Activated CD4-positive, alpha-beta T cell treated with anti-CD3 and anti-CD28 coated beads, Interleukin-2, amount 50 U/mL, for 4 hours (primary cell): Measurements from ENCODE around the gene ALPP.
"Not testable (repeated sequence)": the region's sequence is repeated elsewhere in the genome, so short reads cannot be mapped to it uniquely, and the experiment has no call there.

Experiments
- DNase-seq, 2 experiments: peaks; one replicate each; pipeline ENCODE4 v3.0.0-alpha.2; 2020

Gene ALPP

DNA sequence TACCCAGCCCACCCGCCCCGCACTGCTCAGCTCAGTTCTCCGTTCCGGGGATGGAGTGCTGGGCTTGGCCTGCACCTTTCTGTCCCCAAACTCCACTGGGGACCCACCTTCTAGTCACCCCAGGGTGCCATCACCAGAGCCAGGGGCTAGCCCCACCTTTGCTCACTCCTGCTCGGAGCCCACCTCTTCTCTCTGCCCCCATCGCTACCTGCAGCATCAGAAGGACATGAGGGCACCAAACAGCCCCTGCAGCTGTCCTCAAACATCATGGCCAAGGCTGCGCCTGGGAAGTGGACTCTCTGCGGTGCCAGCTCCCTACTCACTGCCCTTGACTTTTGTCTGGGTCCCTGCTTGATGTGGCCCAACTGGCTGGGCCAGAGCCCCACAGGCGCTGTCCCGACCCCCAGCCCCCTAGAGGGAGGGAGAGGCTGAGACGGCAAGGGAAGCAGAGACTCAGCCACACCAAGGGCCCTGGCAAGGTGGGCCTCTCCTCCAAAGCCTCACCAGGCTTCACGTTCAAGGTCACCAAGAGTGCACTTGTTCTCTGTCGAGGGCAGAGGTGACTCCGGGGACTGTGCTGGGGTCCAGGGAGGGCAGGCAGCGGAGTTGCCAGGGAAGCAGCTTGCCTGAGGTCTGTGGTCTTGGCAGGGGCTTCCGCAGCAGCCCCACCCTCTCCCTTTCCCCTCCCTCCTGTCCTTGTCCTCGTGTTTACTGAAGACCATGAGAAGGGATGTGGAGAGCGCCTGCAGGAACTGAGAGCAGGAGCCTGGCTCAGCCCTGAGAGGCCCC is 13.6 kb upstream of the ALPP start:
- not testable (repeated sequence) for DNase-seq

DNA sequence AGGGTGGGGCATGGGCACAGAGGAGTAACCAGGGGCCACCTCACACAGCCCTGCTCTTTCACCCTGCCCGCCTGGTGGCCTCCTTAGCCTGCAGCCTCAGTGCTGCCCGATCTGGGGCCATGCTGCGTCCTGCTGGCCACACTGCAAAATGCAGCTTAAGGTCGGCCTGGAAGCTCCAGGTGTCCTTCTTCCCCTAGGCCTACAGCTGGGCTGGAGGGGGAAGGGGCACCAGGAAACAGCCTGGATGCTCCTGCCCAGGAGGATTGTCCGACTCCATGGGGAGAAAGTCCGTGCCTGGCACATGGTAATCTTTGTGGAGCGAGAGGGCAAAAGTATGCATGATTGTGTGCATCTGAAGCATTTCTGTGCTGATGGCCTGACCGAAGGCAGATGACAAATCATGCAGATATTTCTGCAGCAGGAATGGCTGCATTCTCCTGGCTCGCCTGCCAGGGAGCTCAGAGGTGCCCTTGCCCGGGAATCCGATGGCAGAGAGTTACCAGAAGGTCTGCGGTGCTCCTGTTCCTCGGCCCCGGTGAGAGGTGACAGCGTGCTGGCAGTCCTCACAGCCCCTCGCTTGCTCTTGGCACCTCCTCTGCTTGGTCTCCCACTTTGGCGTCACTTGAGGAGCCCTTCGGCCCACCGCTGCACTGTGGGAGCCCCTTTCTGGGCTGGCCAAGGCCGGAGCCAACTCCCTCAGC is 12.8 kb upstream of the ALPP start:
- DNase-seq: no peak

DNA sequence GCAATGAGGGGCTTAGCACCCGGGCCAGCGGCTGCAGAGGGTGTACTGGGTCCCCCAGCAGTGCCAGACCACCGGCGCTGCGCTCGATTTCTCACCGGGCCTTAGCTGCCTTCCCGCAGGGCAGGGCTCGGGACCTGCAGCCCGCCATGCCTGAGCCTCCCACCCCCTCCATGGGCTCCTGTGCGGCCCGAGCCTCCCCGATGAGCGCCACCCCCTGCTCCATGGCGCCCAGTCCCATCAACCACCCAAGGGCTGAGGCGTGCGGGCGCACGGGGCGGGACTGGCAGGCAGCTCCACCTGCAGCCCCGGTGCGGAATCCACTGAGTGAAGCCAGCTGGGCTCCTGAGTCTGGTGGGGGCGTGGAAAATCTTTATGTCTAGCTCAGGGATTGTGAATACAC is 12.1 kb upstream of the ALPP start:
- not testable (repeated sequence) for DNase-seq

DNA sequence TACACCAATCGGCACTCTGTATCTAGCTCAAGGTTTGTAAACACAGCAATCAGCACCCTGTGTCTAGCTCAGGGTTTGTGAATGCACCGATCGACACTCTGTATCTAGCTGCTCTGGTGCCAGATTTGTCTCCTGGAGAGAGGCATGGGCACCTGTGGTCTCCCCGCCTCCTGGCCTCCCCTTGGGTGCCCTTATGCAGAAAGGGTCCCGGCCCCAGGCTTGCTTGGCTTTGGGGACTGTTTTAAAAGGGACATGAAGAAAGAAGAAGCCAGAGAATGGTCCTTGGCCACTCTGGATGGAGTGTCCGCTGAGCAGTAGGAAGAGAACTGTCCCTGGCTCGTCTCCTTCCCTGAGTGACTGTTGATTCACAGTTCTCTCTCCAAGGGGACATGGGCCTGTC is 11.5 kb upstream of the ALPP start:
- no peak for DNase-seq

DNA sequence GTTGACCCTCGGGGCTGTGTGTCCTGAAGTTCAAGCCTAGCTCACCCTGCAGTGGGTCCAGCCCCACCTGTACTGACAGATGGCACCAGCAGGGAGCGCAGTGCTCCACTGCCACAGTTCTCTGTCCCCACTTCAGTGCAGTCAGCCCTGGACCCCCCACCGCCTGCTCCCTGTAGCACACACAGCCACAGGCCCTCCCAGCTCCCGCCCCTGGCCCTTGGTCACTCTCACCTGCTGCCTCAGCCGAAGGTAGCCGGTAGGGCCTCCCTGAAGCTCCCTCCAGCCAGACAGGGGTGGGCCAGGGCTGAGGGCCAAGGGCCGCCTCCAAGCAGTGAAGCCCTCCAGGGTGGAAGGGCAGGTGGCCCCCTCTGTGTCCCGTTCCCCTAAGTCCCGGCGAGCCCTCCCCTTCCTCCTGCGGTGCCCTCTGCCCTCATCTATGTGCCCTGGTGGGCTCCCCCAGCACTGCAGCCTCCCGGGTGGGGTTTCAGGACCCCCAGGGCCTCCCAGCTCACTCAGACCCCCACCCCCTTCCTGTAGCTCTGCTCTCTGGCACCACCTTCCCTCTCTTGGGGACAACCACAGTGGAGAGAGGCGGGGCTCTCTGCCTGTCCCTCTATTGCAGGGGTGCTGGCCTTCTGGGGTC is 10.8 kb upstream of the ALPP start:
- DNase-seq: no peak

DNA sequence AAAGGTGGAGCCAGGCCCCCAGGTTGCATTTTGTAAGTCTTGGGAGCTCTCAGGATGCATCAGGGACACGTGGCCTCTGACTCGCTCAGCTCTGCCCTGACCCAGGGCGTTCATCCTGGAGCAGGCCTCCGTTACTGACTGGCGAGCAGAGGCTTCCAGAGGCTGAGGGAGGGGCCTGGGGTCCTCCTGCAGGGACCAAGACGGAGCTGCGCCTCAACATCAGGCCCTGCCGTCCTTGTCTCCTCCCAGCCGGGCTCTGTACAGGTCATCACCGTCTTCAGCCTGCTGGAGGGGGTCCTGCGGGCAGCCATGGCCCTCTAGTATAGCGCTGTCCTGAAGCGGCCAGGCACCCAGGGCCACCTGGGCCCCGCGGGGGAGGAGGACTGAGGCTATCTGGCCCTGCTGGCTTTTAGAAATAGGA is 10.2 kb upstream of the ALPP start:
- DNase-seq: no peak

DNA sequence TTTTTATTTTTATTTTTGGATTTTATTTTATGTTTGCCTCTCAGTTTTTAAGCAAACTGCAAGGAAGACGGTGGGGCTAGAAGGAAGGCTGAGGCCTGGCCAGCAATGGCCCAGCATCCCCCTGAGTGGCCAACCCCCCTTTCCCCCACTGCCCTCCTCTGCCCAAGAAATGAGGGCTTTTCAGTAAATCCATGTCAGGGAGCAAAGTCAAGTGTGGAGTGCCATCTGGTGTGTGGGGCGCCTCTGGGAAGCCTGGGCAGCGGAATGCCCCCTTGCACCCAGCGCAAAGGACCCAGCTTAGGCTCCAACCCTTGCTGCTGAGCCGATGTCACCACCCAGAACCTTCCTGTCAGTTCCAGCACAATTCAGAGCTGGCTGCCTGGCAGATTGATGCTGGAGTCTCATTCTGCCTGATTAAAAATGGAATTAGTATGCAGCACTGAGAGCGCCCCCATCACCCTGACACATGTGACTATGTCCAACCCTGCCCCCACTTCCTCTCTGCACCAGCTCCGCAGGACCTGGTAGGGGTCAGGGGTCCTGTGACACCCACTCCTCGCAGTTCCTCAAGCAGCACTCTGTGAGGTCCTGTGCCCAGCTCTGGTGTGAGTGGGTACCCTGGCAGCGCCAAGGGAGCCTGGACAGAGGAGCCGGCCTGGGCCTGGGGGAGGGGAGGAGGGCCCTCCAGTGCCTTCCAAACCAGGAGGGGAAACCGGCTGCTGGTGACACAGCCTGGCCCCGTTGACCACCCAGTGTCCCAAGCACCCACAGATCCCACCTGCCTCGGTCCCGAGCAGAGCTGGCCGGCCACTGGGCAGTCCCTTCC is 9.2 kb upstream of the ALPP start:
- DNase-seq: no peak

DNA sequence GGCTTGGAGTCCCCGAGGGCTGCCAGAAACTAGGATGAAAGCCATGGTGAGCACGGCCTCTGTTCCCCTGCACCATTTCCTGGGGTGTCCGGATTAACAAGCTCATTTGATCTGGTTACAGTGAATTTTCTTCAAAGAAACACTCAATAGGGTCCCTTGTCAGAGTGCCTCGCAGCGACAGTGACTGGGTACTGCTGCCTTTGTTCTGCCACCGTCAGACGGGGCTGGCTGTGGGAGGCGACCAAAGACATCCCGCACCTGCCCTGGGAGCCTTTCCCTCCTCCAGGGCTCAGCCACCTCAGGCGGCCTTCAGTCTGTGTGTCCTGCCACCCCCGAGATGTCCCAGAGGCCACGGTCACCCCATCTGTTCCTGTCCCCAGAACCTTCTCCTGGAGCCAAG is 8.5 kb upstream of the ALPP start:
- not testable (repeated sequence) for DNase-seq

DNA sequence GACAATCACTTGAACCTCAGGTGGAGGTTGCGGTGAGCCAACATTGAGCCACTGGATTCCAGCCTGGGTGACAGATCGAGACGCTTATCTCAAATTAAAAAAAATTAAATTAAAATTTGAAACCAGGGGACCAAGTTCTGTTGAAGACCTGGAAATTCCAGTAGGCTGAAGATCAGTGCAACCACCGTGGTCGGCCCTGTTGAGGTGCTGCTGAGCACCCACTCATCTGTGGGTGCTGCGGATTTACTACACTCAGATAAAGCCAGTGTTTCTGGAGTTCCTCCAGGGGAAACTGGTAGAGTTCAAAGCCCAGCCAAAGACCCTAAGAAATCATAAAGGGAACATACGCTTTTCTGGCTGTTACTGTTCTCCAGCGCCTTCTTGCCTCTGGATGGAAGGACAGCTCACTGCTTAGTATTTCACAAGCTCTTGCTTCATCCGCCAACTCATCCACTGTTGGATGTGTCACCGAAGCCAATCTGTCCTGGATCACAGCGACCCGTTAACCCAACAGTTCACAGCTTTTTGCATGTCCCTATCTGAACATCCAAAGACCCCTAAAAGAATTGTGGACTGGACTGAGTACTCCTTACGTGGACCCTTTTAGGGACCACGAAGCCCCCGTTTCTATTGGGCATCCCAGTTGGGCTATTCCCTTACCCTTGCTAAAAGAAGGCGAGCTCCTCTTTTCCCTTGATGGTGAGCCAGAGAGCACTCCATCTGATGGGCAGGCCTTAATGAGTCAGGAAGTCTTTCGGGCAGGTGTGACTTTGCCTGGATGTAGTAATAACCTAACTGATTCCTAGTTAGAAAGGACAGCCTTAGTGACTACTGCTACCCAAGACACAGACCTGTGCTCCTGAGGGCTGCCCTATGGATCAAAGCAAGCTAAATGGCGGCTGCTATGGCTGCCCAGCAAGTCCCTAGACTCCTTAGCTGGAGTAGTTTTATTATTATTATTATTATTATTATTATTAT is 6.0 kb upstream of the ALPP start:
- no peak for DNase-seq

DNA sequence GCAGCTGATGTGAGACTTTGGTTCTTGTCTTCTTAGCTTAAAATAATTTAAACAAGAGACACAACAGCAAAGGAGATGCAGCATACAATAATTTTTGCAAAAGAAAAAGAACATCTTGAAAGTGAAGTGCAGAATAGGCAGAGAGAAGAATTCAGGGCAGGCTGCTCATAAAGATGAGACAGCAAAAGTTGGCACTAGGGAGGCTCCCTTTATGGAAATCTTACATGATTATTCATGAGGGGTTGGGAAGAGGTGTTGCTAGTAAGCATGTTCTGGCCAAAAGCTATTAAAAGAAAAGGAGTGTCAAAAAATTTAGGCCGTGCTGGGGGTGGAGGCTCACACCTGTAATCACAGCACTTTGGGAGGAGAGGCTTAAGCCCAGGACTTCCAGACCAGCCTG is 4.2 kb upstream of the ALPP start:
- no peak for DNase-seq

DNA sequence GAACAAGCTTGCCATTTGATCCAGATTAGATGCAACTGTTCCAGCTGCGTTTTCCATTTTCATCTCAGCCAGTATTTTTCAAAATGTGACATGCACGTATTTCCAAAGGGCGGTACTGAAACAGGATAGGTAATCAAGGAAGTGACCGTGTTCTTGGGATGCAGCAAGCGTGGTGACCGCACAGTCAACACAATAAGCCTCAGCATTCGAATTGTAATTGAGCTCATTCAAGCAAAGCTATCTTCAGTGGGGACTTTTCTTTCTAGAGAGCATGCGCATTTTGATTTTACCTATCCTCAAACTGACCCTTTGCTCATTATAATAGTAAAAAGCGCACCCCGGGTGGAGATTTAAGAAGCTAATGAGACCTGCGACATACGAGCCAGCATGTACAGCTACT is 3.4 kb upstream of the ALPP start:
- no peak for DNase-seq

DNA sequence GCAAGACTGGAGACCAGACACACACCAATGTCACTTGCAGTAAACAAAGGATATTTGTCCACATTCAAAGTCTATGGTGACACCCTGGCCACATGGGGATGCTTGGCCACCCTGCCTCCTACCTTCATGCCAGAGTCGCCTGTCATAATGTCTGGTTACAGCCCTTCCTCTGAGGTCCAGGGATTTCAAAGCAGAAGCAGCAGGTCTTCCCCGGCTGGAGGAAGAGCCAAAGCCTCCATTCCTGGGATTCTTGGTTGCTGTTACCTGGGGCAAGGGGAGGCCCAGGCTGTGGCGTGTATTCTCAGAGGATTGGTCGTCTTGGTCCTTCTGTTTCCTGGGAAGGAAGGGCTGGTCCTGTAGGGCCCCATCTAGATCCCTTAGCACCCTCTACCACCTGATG is 2.3 kb upstream of the ALPP start:
- no peak for DNase-seq

DNA sequence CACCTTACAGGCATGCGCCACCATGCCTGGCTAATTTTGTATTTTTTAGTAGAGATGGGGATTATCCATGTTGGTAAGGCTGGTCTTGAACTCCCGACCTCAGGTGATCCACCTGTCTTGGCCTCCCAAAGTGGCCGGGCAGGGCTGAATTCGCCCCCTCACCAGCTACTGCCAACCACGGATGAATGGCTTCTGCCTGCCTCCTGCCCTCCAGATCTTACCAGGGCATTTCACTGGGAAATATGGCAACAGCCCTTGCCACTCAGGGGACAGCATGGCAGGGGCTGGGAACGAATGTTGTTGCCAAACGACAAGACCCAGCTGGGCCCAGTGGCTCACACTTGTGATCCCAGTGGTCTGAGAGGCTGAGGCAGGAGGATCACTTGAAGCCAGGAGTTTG is 1.8 kb upstream of the ALPP start:
- no peak for DNase-seq

DNA sequence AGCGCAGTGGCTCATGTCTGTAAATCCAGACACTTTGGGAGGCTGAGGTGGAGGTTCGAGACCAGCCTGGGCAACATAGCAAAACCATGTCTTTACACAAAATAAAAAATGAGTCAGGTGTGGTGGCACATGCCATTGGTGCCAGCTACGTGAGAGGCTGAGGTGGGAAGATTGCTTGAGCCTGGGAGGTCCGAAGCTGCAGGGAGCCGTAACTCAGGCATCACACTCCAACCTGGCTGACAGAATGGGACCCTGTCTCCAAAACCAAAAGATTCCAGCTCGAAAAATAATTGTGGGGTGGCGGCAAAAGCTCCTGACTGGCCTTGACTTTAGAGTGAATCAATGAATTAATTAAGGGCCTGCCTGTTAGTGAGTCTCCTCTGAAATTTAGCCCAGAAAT is 1.2 kb upstream of the ALPP start:
- no peak for DNase-seq

DNA sequence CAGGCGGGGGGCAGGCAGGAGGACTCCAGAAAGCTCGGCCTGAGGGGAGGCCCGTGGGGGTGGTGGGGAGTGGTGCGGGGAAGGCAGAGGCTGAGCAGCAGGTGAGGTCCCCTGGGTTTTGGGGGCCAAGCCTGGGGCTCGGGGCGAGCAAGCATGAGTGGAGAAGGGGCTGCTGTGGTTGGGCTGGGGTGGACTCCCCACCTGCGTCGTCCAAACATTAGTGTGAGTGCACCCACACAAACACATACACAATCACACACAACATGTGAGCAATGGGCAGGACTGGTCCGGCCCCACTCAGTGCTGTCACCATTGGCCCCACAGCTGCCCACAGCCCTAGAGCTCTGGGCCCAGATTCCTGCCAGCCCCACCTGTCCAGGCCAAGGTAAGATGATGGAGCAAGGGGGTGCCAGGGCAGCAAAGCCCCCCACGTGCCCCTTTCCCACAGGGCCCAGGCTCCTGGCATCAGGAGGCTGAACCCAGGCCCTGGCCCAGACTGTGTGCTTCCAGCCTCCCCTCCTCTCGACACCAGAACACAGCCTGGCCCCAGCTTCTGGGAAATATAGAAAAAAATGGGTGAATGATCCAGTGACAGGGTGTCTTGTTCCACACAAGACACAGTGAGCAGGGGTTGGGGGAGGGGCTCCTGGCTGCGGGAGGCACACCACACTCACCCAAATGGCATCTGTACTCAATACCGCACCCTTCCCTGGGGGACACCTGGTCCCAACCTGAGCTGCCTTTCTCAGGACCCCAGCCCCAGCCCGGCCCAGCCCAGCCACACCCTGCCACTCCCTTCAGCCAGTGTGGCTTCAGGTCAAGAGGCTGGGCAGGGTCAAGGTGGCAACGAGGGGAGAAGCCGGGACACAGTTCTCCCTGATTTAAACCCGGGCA is 463 bp upstream of the ALPP start:
- no peak for DNase-seq

DNA sequence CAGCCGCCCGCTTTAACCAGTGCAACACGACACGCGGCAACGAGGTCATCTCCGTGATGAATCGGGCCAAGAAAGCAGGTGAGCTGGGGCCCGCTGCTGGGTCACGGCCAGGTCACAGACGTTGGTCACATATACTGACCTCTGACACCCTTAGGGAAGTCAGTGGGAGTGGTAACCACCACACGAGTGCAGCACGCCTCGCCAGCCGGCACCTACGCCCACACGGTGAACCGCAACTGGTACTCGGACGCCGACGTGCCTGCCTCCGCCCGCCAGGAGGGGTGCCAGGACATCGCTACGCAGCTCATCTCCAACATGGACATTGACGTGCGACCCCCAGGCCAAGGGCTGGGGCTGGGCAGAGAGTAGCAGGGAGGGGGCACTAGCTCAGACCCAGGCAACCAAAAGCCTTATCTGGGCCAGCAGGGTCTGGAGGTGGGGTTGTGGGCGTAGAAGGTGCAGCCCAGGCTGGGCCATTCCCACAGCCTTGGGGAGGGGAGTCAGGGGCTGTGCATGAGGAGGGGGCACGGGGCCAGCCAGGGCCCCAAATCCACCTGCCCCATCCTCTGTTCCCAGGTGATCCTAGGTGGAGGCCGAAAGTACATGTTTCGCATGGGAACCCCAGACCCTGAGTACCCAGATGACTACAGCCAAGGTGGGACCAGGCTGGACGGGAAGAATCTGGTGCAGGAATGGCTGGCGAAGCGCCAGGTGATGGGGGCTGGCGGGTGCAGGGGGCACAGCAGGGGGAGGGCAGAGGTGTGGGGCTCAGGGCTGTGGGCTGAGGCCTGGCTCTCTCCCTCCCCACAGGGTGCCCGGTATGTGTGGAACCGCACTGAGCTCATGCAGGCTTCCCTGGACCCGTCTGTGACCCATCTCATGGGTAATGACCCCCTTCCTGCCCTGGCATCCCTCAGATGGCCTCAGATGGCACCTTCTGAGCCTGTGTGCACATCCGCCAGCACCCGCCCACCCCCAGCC is 1.3 kb downstream of the ALPP start:
- not testable (repeated sequence) for DNase-seq

DNA sequence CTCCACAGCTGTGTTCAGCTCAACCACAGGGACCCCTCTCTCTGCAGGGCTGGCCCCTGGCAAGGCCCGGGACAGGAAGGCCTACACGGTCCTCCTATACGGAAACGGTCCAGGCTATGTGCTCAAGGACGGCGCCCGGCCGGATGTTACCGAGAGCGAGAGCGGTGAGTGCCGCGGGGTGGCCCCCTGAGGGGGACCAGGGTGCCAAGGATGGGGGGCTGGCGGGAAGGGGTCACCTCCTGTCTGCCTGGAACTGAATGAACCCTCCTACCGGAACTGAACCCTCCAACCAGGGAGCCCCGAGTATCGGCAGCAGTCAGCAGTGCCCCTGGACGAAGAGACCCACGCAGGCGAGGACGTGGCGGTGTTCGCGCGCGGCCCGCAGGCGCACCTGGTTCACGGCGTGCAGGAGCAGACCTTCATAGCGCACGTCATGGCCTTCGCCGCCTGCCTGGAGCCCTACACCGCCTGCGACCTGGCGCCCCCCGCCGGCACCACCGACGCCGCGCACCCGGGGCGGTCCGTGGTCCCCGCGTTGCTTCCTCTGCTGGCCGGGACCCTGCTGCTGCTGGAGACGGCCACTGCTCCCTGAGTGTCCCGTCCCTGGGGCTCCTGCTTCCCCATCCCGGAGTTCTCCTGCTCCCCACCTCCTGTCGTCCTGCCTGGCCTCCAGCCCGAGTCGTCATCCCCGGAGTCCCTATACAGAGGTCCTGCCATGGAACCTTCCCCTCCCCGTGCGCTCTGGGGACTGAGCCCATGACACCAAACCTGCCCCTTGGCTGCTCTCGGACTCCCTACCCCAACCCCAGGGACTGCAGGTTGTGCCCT is 2.9 kb downstream of the ALPP start:
- DNase-seq: not testable (repeated sequence)
